K562 (cell line): ENCODE results near the gene GPC2. TPM values are rescaled to one million over a fixed set of nuclear protein-coding genes. Genes with fewer than 3 reads are reported as not detected.

Experiments
- ARHGAP35 ChIP-seq: fragments of 450-650 bp; IDR thresholded peaks from 2 replicates; pipeline ENCODE4 v1.6.1; 2018; ENCODE audit not compliant: partially characterized antibody
- C11orf30 ChIP-seq: fragments of 450-650 bp; IDR thresholded peaks from 2 replicates; pipeline ENCODE4 v1.6.1; 2016; ENCODE audit warnings: low read depth, mild to moderate bottlenecking
- CCAR2 ChIP-seq: fragments of 200-400 bp; formaldehyde crosslinking; IDR thresholded peaks from 2 replicates; pipeline ENCODE4 v1.6.1; 2017; ENCODE audit warnings: mild to moderate bottlenecking, low read depth, low read length
- FOXK1 ChIP-seq: sonication (generic); formaldehyde crosslinking; IDR thresholded peaks from 2 replicates; pipeline ENCODE4 v1.8.0; 2022; ENCODE audit warnings: missing genetic modification reagents, mild to moderate bottlenecking, borderline replicate concordance
- MECOM ChIP-seq: fragments of 250-450 bp; sonication (Bioruptor Pico); IDR thresholded peaks from 2 replicates; pipeline ENCODE4 v1.8.0; 2022; ENCODE audit warnings: inconsistent platforms
- NBN ChIP-seq: fragments of 450-650 bp; IDR thresholded peaks from 2 replicates; pipeline ENCODE4 v1.6.1; 2016; ENCODE audit warnings: low read depth, mild to moderate bottlenecking
- NCOA4 ChIP-seq: fragments of 450-650 bp; IDR thresholded peaks from 2 replicates; pipeline ENCODE4 v1.6.1; 2018; ENCODE audit warnings: mild to moderate bottlenecking; ENCODE audit not compliant: partially characterized antibody
- NCOA6 ChIP-seq: fragments of 450-650 bp; IDR thresholded peaks from 2 replicates; pipeline ENCODE4 v1.6.1; 2017; ENCODE audit warnings: mild to moderate bottlenecking
- PBX2 ChIP-seq, 2 experiments: IDR thresholded peaks in 1 of 2; conservative IDR thresholded peaks in 1 of 2; 2 replicates each; pipeline ENCODE4 v1.6.1; 2016; ENCODE audit warnings: low read depth in 2 of 2, mild to moderate bottlenecking in 1 of 2, missing compliant biosample characterization in 1 of 2, missing genetic modification characterization in 1 of 2, moderate library complexity in 1 of 2
- PHB2 ChIP-seq: fragments of 450-650 bp; IDR thresholded peaks from 2 replicates; pipeline ENCODE4 v1.6.1; 2017; ENCODE audit warnings: low read depth
- RERE ChIP-seq: sonication (generic); formaldehyde crosslinking; IDR thresholded peaks from 2 replicates; pipeline ENCODE4 v1.8.0; 2023; ENCODE audit warnings: missing genetic modification reagents, mild to moderate bottlenecking, borderline replicate concordance
- TCF3 ChIP-seq: sonication (generic); formaldehyde crosslinking; IDR thresholded peaks from 2 replicates; pipeline ENCODE4 v1.4.0; 2020; ENCODE audit warnings: mild to moderate bottlenecking, missing genetic modification reagents
- TSC22D4 ChIP-seq: fragments of 450-650 bp; IDR thresholded peaks from 2 replicates; pipeline ENCODE4 v1.6.1; 2016; ENCODE audit warnings: missing genetic modification characterization, missing biosample characterization, control low read depth
- ZBTB7A ChIP-seq: IDR thresholded peaks from 2 replicates; pipeline ENCODE4 v1.6.1; 2011; ENCODE audit warnings: low read depth, mild to moderate bottlenecking, low read length, moderate library complexity, borderline replicate concordance; ENCODE audit not compliant: control insufficient read depth
- ZNF347 ChIP-seq: fragments of 450-650 bp; formaldehyde crosslinking; IDR thresholded peaks from 2 replicates; pipeline ENCODE4 v1.4.0; 2020; ENCODE audit warnings: low read depth, mild to moderate bottlenecking, moderate library complexity
- ZNF445 ChIP-seq: fragments of 250-450 bp; sonication (Bioruptor Pico); IDR thresholded peaks from 2 replicates; pipeline ENCODE4 v1.4.0; 2020; ENCODE audit warnings: low read depth, mild to moderate bottlenecking, moderate library complexity
- ZNF507 ChIP-seq: conservative IDR thresholded peaks from 2 replicates; pipeline ENCODE4 v1.6.1; 2017; ENCODE audit warnings: missing genetic modification characterization, missing compliant biosample characterization
- ZNF695 ChIP-seq: fragments of 450-650 bp; formaldehyde crosslinking; IDR thresholded peaks from 2 replicates; pipeline ENCODE4 v1.4.0; 2020; ENCODE audit warnings: mild to moderate bottlenecking, moderate library complexity
- polyA plus RNA-seq, 8 experiments: library from polyadenylated mRNA; depleted of rRNA in 4 of 8; stranded (reverse) in 5 of 8; unstranded in 3 of 8; fragments of >200 nt; fragmentation: Nextera tagmentation in 2 of 8; fragmentation: Illumina TruSeq in 1 of 8; extraction: Ambion mirVana in 2 of 8; extraction: Trizol in 1 of 8; gene quantifications; 2 replicates each; pipeline versions ENCODE4 v1.2.1 to v1.2.3, GENCODE V29; 2011 to 2014; ENCODE audit warnings: inconsistent platforms in 1 of 8, missing spikeins in 1 of 8
- total RNA-seq, 7 experiments: library from RNA; depleted of rRNA in 6 of 7; stranded (reverse); fragments of >200 nt in 6 of 7; fragmentation: Illumina TruSeq in 2 of 7; extraction: Trizol in 2 of 7; gene quantifications; 2 replicates each; pipeline versions ENCODE4 v1.2.1 to v1.2.3, GENCODE V29; 2011 to 2021; ENCODE audit warnings: low replicate concordance in 1 of 7

The GPC2 gene
- total and polyA plus RNA-seq, 9 of the 15 experiments (the other 6 are each of a cell fraction or from before 2014, with no cell fraction given), result 0.06 to 7.7 (median 1.4) TPM; not detected in 1

- TF ChIP-seq ZBTB7A, result 0 out of 2 replicates have a peak, but pooled peaks have one; percentile 10
- no peak for TF ChIP-seq RERE (CRISPR knock-in tag)
- TF ChIP-seq ZNF347 (CRISPR knock-in tag), result no peak
- no peak for TF ChIP-seq NCOA6
- TF ChIP-seq NCOA4, result no peak
- TF ChIP-seq C11orf30, result no peak
- no peak for TF ChIP-seq ZNF445 (CRISPR knock-in tag)
- TF ChIP-seq MECOM (CRISPR knock-in tag), result 0 out of 2 replicates have a peak, but pooled peaks have one; percentile 21
- TF ChIP-seq PBX2 (CRISPR knock-in tag; IDR thresholded peaks at IDR 0.05; ENCODE audit: low read depth), result no peak
- peak; percentile 53; the same call in 1 of the 2 replicates for TF ChIP-seq PBX2 (tag; conservative IDR thresholded peaks at IDR 0.05; ENCODE audit: low read depth)
- TF ChIP-seq FOXK1 (CRISPR knock-in tag), result no peak
- no peak for TF ChIP-seq ZNF695
- TF ChIP-seq TCF3, result peak; percentile 42; the same call in 1 of the 2 replicates
- TF ChIP-seq NBN, result peak; percentile 99
- TF ChIP-seq PHB2, result peak; percentile 7; the same call in 1 of the 2 replicates
- no peak for TF ChIP-seq ZNF507 (tag)
- peak; percentile 42 for TF ChIP-seq ARHGAP35
- no peak for TF ChIP-seq TSC22D4 (tag)
- TF ChIP-seq CCAR2, result no peak
Observed at GRCh38 chr7:100167912-100168323, 9.3 kb downstream of the GPC2 start (continued).
